ENCODE measurements around the gene ZNF853. TPM values are rescaled to one million over a fixed set of nuclear protein-coding genes. Genes with fewer than 3 reads are reported as not detected.
"Not testable (repeated sequence)": the region's sequence is repeated elsewhere in the genome, so short reads cannot be mapped to it uniquely, and the experiment has no call there.

ZNF853 gene
- total and polyA plus RNA-seq, 12 donors, result 1.2 to 15.3 (median 4.7) TPM

- intact Hi-C loops (cut with DNase I), result no loop called here
- TF ChIP-seq POLR2A (IDR thresholded peaks at IDR 0.05) (peak; percentile 88 to 91), CTCF (IDR thresholded peaks at IDR 0.05) (no peak)
- H3K4me1 ChIP-seq (replicated peaks in 1 of 2), result peaks cover 3 to 8% of the 10 kb centered on the region in 2 donors
- H3K4me3 ChIP-seq, result peak within 1 kb of the TSS in 3 of 4 donors; percentile 28 to 93 (median 69)
- no peaks in the 10 kb centered on the region for H3K9me3 ChIP-seq (replicated peaks in 1 of 3)
- WGBS, 4 donors, result 10 to 33% (median 14%) methylated on average over 23 to 51 of the region's 51 CpGs
- H3K36me3 ChIP-seq (replicated peaks in 1 of 2), result peaks cover 0 to 19% of the 10 kb centered on the region in 2 donors
- peak within 1 kb of the TSS; percentile 78 to 96 (median 86) for H3K27ac ChIP-seq
- peak; percentile 88 to 94 (median 90) for DNase-seq
- H3K27me3 ChIP-seq, result no peaks in the 10 kb centered on the region
These were observed 37.9 kb upstream of the ZNF853 start, which contains the start of gene ZDHHC4 for GRCh38 chr7:6577369-6578113. ZDHHC4 (plus strand) TSS chr7:6577454; CDS start chr7:6580562, 3,108 bp downstream.

- intact Hi-C loops (cut with DNase I), result no loop called here
- 81 to 88% (median 87%) methylated on average over 14 to 18 of the region's 18 CpGs for WGBS, 4 donors
- H3K27me3 ChIP-seq, result no peaks in the 10 kb centered on the region
- H3K4me3 ChIP-seq, result peak overlapping the region in 2 of 4 donors; percentile 69 to 93
- peaks cover 0 to 28% of the 10 kb centered on the region in 2 donors for H3K36me3 ChIP-seq (replicated peaks in 1 of 2)
- peaks cover 3 to 8% of the 10 kb centered on the region in 2 donors for H3K4me1 ChIP-seq (replicated peaks in 1 of 2)
- H3K27ac ChIP-seq, result peak overlapping the region in 4 of 5 donors; percentile 84 to 96 (median 90)
- TF ChIP-seq POLR2A (IDR thresholded peaks at IDR 0.05), result no peak
- TF ChIP-seq CTCF (IDR thresholded peaks at IDR 0.05), result no peak
- no peaks in the 10 kb centered on the region for H3K9me3 ChIP-seq (replicated peaks in 1 of 3)
- DNase-seq, result peak in 1 of 7 donors; percentile 13
These were observed 37.0 kb upstream of the ZNF853 start for GRCh38 chr7:6578114-6579084.

- Histone ChIP-seq H3K4me1 (replicated peaks in 1 of 2) (peaks cover 3 to 8% of the 10 kb centered on the region in 2 donors), H3K27me3 (no peaks in the 10 kb centered on the region), H3K36me3 (replicated peaks in 1 of 2) (peaks cover 0 to 37% of the 10 kb centered on the region in 2 donors), H3K27ac (no peak overlapping the region), H3K9me3 (replicated peaks in 1 of 3) (no peaks in the 10 kb centered on the region), H3K4me3 (no peak overlapping the region)
- no peak for DNase-seq
- intact Hi-C loops (cut with DNase I), result no loop called here
- TF ChIP-seq POLR2A (IDR thresholded peaks at IDR 0.05) (no peak), CTCF (IDR thresholded peaks at IDR 0.05) (peak in 1 of 6 experiments; percentile 18)
- WGBS, 4 donors, result 87 to 98% (median 93%) methylated on average over 4 of the region's 4 CpGs
These were observed 36.0 kb upstream of the ZNF853 start for GRCh38 chr7:6579446-6579845.

- 91 to 96% (median 91%) methylated on average over 8 of the region's 8 CpGs for WGBS, 4 donors
- H3K4me3 ChIP-seq; H3K9me3 ChIP-seq (replicated peaks in 1 of 3); DNase-seq; H3K27ac ChIP-seq; H3K4me1 ChIP-seq (replicated peaks in 1 of 2); H3K27me3 ChIP-seq; intact Hi-C loops (cut with DNase I): not testable (repeated sequence)
- peaks cover 0 to 59% of the 10 kb centered on the region in 2 donors for H3K36me3 ChIP-seq (replicated peaks in 1 of 2)
These were observed 29.5 kb upstream of the ZNF853 start for GRCh38 chr7:6585746-6586432.
